Endodermal cell (in vitro differentiated cells): ENCODE results near the gene AP4B1. TPM values are rescaled to one million over a fixed set of nuclear protein-coding genes. Genes with fewer than 3 reads are reported as not detected.
"Not testable (repeated sequence)": the region's sequence is repeated elsewhere in the genome, so short reads cannot be mapped to it uniquely, and the experiment has no call there.

Experiments
- DNase-seq: peaks from one replicate; pipeline ENCODE4 v3.0.0-alpha.2; 2017
- H3K27ac ChIP-seq: 2 replicates; pipeline ENCODE4 v1.5.1; 2013; ENCODE audit warnings: mild to moderate bottlenecking, low read depth, low read length, moderate library complexity
- H3K27me3 ChIP-seq: 2 replicates; pipeline ENCODE4 v1.6.1; 2013; ENCODE audit warnings: mild to moderate bottlenecking, low read length, moderate library complexity; ENCODE audit not compliant: insufficient read depth, control insufficient read depth, poor library complexity, severe bottlenecking
- H3K36me3 ChIP-seq: 2 replicates; pipeline ENCODE4 v1.7.0; 2013; ENCODE audit warnings: mild to moderate bottlenecking, low read length, moderate library complexity; ENCODE audit not compliant: control insufficient read depth, insufficient read depth
- H3K4me1 ChIP-seq: one replicate; pipeline ENCODE4 v1.7.0; 2013; ENCODE audit warnings: low read length; ENCODE audit not compliant: control insufficient read depth, insufficient read depth
- H3K4me3 ChIP-seq: 2 replicates; pipeline ENCODE4 v1.5.1; 2013; ENCODE audit warnings: mild to moderate bottlenecking, low read length, moderate library complexity
- H3K9ac ChIP-seq: 2 replicates; pipeline ENCODE4 v1.6.1; 2013; ENCODE audit warnings: mild to moderate bottlenecking, low read length, moderate library complexity; ENCODE audit not compliant: poor library complexity, severe bottlenecking; ENCODE audit errors: extremely low read depth
- H3K9me3 ChIP-seq: 2 replicates; pipeline ENCODE4 v1.6.1; 2013; ENCODE audit warnings: mild to moderate bottlenecking, low read length, moderate library complexity; ENCODE audit not compliant: control insufficient read depth
- H3K27ac Mint-ChIP-seq: 2 replicates; pipeline ENCODE4 v1.8.0; 2020; ENCODE audit warnings: mixed read lengths
- H3K27me3 Mint-ChIP-seq: 2 replicates; pipeline ENCODE4 v1.8.0; 2021; ENCODE audit warnings: mild to moderate bottlenecking, mixed read lengths; ENCODE audit not compliant: insufficient read depth
- H3K36me3 Mint-ChIP-seq: 2 replicates; pipeline ENCODE4 v1.8.0; 2020; ENCODE audit warnings: low read depth, mixed read lengths
- H3K4me1 Mint-ChIP-seq: 2 replicates; pipeline ENCODE4 v1.8.0; 2020; ENCODE audit warnings: mixed read lengths
- H3K4me3 Mint-ChIP-seq: 2 replicates; pipeline ENCODE4 v1.8.0; 2020; ENCODE audit warnings: mild to moderate bottlenecking, moderate library complexity, mixed read lengths
- H3K9me3 Mint-ChIP-seq: 2 replicates; pipeline ENCODE4 v1.8.0; 2020; ENCODE audit warnings: mild to moderate bottlenecking, mixed read lengths
- WGBS, 2 experiments: methylation state at CpG; one replicate each; pipeline versions ENCODE4 v1.1.5 to v1.1.7; 2013; ENCODE audit warnings: missing lambda C conversion rate in 2 of 2, mixed read lengths in 1 of 2; ENCODE audit not compliant: insufficient coverage in 1 of 2, insufficient read length in 1 of 2; 5-methylcytosine and 5-hydroxymethylcytosine counted together
- total RNA-seq, 2 donors: library from RNA; stranded (reverse); fragmentation: NEBNext Ultra II Directional in 1 of 2; extraction: Animal tissue kit (Norgen Biotek cat#: 25700) in 1 of 2; gene quantifications; 2 replicates in 1 of 2; 3 replicates in 1 of 2; pipeline ENCODE4 v1.2.1, GENCODE V29; 2021
- TF ChIP-seq, protein P1 (sequence below): fragments of 200-600 bp; sonication (generic); conservative IDR thresholded peaks from 2 replicates; pipeline ENCODE4 v1.5.0; 2021; ENCODE audit warnings: antibody characterized with exemption, mild to moderate bottlenecking

Gene AP4B1
- total RNA-seq, 2 donors from 2014 or later, result 9.6 to 14.7 TPM

DNA sequence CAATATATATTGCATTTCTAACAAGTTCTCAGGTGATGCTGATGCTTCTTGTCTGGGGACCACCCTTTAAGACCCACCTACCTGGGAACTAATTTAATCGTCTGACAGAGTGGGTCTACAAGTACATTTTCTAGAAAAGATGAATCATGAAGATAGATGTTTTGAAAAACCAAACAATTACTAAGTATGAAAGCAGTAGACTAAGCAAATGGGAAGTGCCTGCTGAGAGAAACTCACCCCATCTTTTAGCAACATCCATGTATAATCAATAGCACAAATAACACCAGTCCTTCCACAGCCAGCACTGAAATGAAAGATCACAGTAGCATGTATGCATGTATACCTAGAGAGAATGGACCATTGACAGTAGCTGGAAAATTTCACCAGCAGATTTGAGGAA, 50.4 kb downstream of the AP4B1 start:
- no peaks in the 10 kb centered on the region for H3K4me1 ChIP-seq
- H3K27ac Mint-ChIP-seq, result no peak overlapping the region
- H3K27ac ChIP-seq, result no peak overlapping the region
- no peak for DNase-seq
- 38% methylated on average over 1 of the region's 1 CpG; no CpG with 5 or more reads in 1 of the 2 experiments for WGBS, 2 experiments
- TF ChIP-seq, protein P1, sequence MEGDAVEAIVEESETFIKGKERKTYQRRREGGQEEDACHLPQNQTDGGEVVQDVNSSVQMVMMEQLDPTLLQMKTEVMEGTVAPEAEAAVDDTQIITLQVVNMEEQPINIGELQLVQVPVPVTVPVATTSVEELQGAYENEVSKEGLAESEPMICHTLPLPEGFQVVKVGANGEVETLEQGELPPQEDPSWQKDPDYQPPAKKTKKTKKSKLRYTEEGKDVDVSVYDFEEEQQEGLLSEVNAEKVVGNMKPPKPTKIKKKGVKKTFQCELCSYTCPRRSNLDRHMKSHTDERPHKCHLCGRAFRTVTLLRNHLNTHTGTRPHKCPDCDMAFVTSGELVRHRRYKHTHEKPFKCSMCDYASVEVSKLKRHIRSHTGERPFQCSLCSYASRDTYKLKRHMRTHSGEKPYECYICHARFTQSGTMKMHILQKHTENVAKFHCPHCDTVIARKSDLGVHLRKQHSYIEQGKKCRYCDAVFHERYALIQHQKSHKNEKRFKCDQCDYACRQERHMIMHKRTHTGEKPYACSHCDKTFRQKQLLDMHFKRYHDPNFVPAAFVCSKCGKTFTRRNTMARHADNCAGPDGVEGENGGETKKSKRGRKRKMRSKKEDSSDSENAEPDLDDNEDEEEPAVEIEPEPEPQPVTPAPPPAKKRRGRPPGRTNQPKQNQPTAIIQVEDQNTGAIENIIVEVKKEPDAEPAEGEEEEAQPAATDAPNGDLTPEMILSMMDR, result no peak
- no peaks in the 10 kb centered on the region for H3K9me3 Mint-ChIP-seq
- H3K36me3 Mint-ChIP-seq, result no peaks in the 10 kb centered on the region
- H3K4me3 ChIP-seq, result no peak overlapping the region
- H3K4me3 Mint-ChIP-seq, result no peak overlapping the region
- H3K4me1 Mint-ChIP-seq, result no peaks in the 10 kb centered on the region
- no peak overlapping the region for H3K9ac ChIP-seq
- H3K9me3 ChIP-seq, result no peaks in the 10 kb centered on the region
- no peaks in the 10 kb centered on the region for H3K27me3 Mint-ChIP-seq
- H3K36me3 ChIP-seq, result no peaks in the 10 kb centered on the region
- no peaks in the 10 kb centered on the region for H3K27me3 ChIP-seq

DNA sequence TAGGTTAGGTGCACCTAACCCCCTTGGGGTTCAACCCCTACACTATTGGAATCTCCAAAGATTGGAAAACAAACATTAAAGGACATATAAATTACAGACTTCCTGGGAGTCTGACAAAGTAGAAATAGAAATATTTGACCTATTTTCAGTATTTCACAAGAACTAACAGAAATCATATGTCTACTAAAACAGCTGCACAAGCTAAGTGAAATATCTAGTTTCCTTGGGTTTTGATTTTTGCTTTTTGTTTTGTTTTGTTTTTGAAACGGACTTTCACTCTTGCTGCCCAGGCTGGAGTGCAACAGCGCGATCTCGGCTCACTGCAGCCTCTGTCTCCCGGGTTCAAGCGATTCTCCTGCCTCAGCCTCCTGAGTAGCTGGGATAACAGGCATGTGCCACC, 51.9 kb downstream of the AP4B1 start:
- H3K9ac ChIP-seq, H3K27ac Mint-ChIP-seq, H3K27me3 ChIP-seq, H3K4me1 ChIP-seq, H3K27me3 Mint-ChIP-seq, H3K4me3 Mint-ChIP-seq, DNase-seq, H3K36me3 ChIP-seq, H3K9me3 Mint-ChIP-seq, H3K27ac ChIP-seq, H3K4me1 Mint-ChIP-seq, H3K9me3 ChIP-seq, H3K4me3 ChIP-seq, H3K36me3 Mint-ChIP-seq: not testable (repeated sequence)
- WGBS, 2 experiments, result 74 to 92% methylated on average over 6 of the region's 6 CpGs

DNA sequence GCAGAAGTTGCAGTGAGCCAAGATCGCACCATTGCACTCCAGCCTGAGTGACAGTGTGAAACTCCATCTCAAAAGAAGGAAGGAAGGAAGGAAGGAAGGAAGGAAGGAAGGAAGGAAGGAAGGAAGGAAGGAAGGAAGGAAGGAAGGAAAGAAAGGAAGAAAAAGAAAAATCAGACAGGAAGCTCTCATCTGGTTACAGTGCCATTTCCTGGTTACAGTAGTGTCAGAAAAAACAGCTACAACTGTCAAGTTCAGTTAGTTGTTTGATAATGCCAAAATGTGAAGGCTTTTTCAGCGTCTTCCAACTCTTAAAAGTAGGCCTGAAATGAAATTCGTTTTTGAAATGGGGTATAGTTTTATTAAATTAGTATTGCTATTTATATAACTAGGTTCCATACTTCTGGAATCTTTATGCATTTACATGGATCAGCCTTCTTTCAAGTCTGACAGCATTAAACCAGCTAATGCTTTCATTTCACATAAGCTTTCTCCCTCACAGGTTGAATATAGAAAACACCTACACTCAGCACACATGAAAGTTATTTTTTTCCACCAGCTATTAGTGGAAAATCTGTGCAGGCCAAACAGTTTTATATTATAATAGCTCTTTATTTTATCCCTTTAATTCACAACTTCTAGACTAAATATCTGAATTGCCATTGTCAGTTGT, 54.3 kb downstream of the AP4B1 start:
- DNase-seq, result no peak
- no peak overlapping the region for H3K9ac ChIP-seq
- Mint-ChIP-seq H3K4me3 (no peak overlapping the region), H3K9me3 (peaks cover 17% of the 10 kb centered on the region), H3K4me1 (no peaks in the 10 kb centered on the region), H3K36me3 (peaks cover 2% of the 10 kb centered on the region), H3K27me3 (no peaks in the 10 kb centered on the region), H3K27ac (no peak overlapping the region)
- H3K4me3 ChIP-seq, result no peak overlapping the region
- H3K9me3 ChIP-seq, result peaks cover 27% of the 10 kb centered on the region
- TF ChIP-seq, protein P1, result no peak
- no peaks in the 10 kb centered on the region for H3K36me3 ChIP-seq
- H3K27ac ChIP-seq, result no peak overlapping the region
- 78 to 100% methylated on average over 1 to 3 of the region's 3 CpGs for WGBS, 2 experiments
- no peaks in the 10 kb centered on the region for H3K27me3 ChIP-seq
- no peaks in the 10 kb centered on the region for H3K4me1 ChIP-seq

DNA sequence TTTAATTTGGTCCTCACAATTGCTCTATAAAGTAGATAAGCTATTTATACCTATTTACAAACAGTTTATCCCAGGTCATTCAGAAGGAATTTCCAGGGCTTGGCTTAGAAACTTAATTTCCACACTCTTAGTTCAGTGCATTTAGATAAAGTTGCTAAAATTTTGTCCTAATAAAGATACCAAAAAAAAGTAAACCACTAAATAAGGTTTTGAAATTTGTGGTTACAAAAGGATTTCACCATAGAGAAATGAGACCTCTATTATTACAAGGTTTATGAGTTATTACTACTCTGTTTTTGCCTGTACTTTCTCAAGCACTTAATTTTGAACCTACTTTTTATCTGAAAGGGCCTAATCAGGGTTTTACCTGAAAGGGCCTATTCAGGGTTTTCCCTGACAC, 55.5 kb downstream of the AP4B1 start:
- no peak overlapping the region for H3K4me3 ChIP-seq
- no peak overlapping the region for H3K27ac ChIP-seq
- H3K27me3 Mint-ChIP-seq, result no peaks in the 10 kb centered on the region
- TF ChIP-seq, protein P1, result no peak
- H3K36me3 Mint-ChIP-seq, result peaks cover 2% of the 10 kb centered on the region
- H3K27me3 ChIP-seq, result no peaks in the 10 kb centered on the region
- H3K9ac ChIP-seq, result no peak overlapping the region
- H3K36me3 ChIP-seq, result no peaks in the 10 kb centered on the region
- no peak overlapping the region for H3K27ac Mint-ChIP-seq
- H3K9me3 ChIP-seq, result peaks cover 27% of the 10 kb centered on the region
- H3K4me1 Mint-ChIP-seq, result no peaks in the 10 kb centered on the region
- H3K4me1 ChIP-seq, result no peaks in the 10 kb centered on the region
- no peak overlapping the region for H3K4me3 Mint-ChIP-seq
- DNase-seq, result no peak
- peaks cover 17% of the 10 kb centered on the region for H3K9me3 Mint-ChIP-seq
